SU-DHL-6 (cell line): ENCODE measurements around the gene LASP1NB.

ENCODE experiments used
- H2AFZ ChIP-seq: fragments of 200-600 bp; sonication (generic); 2 replicates; pipeline ENCODE4 v1.6.1; 2014; ENCODE audit warnings: low read depth, mild to moderate bottlenecking, moderate library complexity, mixed read lengths, antibody characterized with exemption, low read length; ENCODE audit not compliant: severe bottlenecking
- H3F3A ChIP-seq: fragments of 200-600 bp; shearing (Covaris generic); 2 replicates; pipeline ENCODE4 v1.6.0; 2016; ENCODE audit warnings: antibody characterized with exemption, mild to moderate bottlenecking; ENCODE audit not compliant: insufficient read depth
- H3K27ac ChIP-seq: fragments of 200-600 bp; sonication (generic); 2 replicates; pipeline ENCODE4 v1.5.1; 2016; ENCODE audit warnings: low read depth, mild to moderate bottlenecking, low read length, moderate library complexity, mixed read lengths
- H3K27me3 ChIP-seq: fragments of 200-600 bp; sonication (generic), shearing (Covaris generic); 2 replicates; pipeline ENCODE4 v1.6.0; 2014; ENCODE audit warnings: mild to moderate bottlenecking, low read length
- H3K36me3 ChIP-seq: fragments of 200-600 bp; sonication (generic); 2 replicates; pipeline ENCODE4 v1.6.1; 2014; ENCODE audit warnings: mild to moderate bottlenecking, low read length, mixed read lengths
- H3K4me2 ChIP-seq: fragments of 300-600, 200-600 bp; shearing (Covaris generic), sonication (generic); 2 replicates; pipeline ENCODE4 v1.6.0; 2014; ENCODE audit warnings: low read length, low read depth, mild to moderate bottlenecking; ENCODE audit not compliant: poor library complexity, severe bottlenecking
- H3K4me3 ChIP-seq: fragments of 200-600 bp; sonication (generic); 2 replicates; pipeline ENCODE4 v1.5.1; 2014; ENCODE audit warnings: antibody characterized with exemption, low read length, mild to moderate bottlenecking, mixed read lengths; ENCODE audit not compliant: insufficient read depth, poor library complexity, severe bottlenecking
- H3K79me2 ChIP-seq: fragments of 200-600 bp; sonication (generic); 2 replicates; pipeline ENCODE4 v1.6.1; 2014; ENCODE audit warnings: mild to moderate bottlenecking, low read length, moderate library complexity; ENCODE audit not compliant: insufficient read depth
- H3K9ac ChIP-seq: fragments of 200-600 bp; sonication (generic); 2 replicates; pipeline ENCODE4 v1.7.0; 2014; ENCODE audit warnings: mild to moderate bottlenecking, low read length
- H3K9me2 ChIP-seq: fragments of 200-600 bp; sonication (generic); replicated peaks from 2 replicates; pipeline ENCODE4 v1.6.1; 2014; ENCODE audit warnings: low read length; ENCODE audit not compliant: insufficient read depth
- H3K9me3 ChIP-seq: fragments of 200-600 bp; sonication (generic); 2 replicates; pipeline ENCODE4 v1.6.1; 2014; ENCODE audit warnings: low read length, mixed read lengths; ENCODE audit not compliant: insufficient read depth
- H4K20me1 ChIP-seq: fragments of 200-600 bp; sonication (generic); 2 replicates; pipeline ENCODE4 v1.6.1; 2014; ENCODE audit warnings: low read depth, mild to moderate bottlenecking, antibody characterized with exemption, low read length, moderate library complexity, mixed read lengths
- CTCF ChIP-seq: fragments of 200-600 bp; sonication (generic); IDR thresholded peaks from one replicate; pipeline ENCODE4 v1.5.1; 2017; ENCODE audit warnings: antibody characterized with exemption, mild to moderate bottlenecking, low read length, moderate library complexity; ENCODE audit not compliant: insufficient read depth, poor library complexity, severe bottlenecking
- EZH2phosphoT487 ChIP-seq: fragments of 200-600 bp; sonication (generic), shearing (Covaris generic); conservative IDR thresholded peaks from 2 replicates; pipeline ENCODE4 v1.6.1; 2018; ENCODE audit warnings: mild to moderate bottlenecking, antibody characterized with exemption, low read length, moderate library complexity, mixed read lengths

The LASP1NB gene

GRCh38 chr17:38891441-38891840 lies 34.0 kb upstream of the LASP1NB start:
- Histone ChIP-seq H3K9me3 (no peaks in the 10 kb centered on the region), H2AFZ (no peak overlapping the region), H3K36me3 (no peaks in the 10 kb centered on the region), H3K4me2 (no peak overlapping the region), H3K9ac (no peak overlapping the region), H4K20me1 (no peaks in the 10 kb centered on the region), H3K27me3 (no peaks in the 10 kb centered on the region), H3K4me3 (no peak overlapping the region), H3K9me2 (no peaks in the 10 kb centered on the region), H3K79me2 (peaks cover 12% of the 10 kb centered on the region; the same call in 1 of the 2 replicates), H3K27ac (no peak overlapping the region), H3F3A (no peaks in the 10 kb centered on the region)
- TF ChIP-seq CTCF (no peak), EZH2phosphoT487 (no peak)

- H2AFZ ChIP-seq, result no peak overlapping the region
- H3K9ac ChIP-seq, result no peak overlapping the region
- no peak overlapping the region for H3K4me2 ChIP-seq
- H3K79me2 ChIP-seq, result 0 out of 2 replicates have a peak, but pooled peaks cover 6% of the 10 kb centered on the region
- H3K4me3 ChIP-seq, result no peak overlapping the region
- H3K9me2 ChIP-seq, result no peaks in the 10 kb centered on the region
- TF ChIP-seq CTCF (no peak), EZH2phosphoT487 (no peak)
- H3K27me3 ChIP-seq, result no peaks in the 10 kb centered on the region
- H3K36me3 ChIP-seq, result no peaks in the 10 kb centered on the region
- H3F3A ChIP-seq, result no peaks in the 10 kb centered on the region
- H4K20me1 ChIP-seq, result no peaks in the 10 kb centered on the region
- H3K9me3 ChIP-seq, result no peaks in the 10 kb centered on the region
- no peak overlapping the region for H3K27ac ChIP-seq
Observed at GRCh38 chr17:38892083-38892482, 33.3 kb upstream of the LASP1NB start.

GRCh38 chr17:38892620-38893019 lies 32.8 kb upstream of the LASP1NB start:
- H3K79me2 ChIP-seq, result 0 out of 2 replicates have a peak, but pooled peaks cover 4% of the 10 kb centered on the region
- TF ChIP-seq CTCF (no peak), EZH2phosphoT487 (no peak)
- no peaks in the 10 kb centered on the region for H3K36me3 ChIP-seq
- no peaks in the 10 kb centered on the region for H3K9me3 ChIP-seq
- no peak overlapping the region for H3K27ac ChIP-seq
- H3K4me3 ChIP-seq, result no peak overlapping the region
- no peaks in the 10 kb centered on the region for H3F3A ChIP-seq
- no peaks in the 10 kb centered on the region for H3K9me2 ChIP-seq
- H3K9ac ChIP-seq, result no peak overlapping the region
- H2AFZ ChIP-seq, result no peak overlapping the region
- H4K20me1 ChIP-seq, result no peaks in the 10 kb centered on the region
- no peaks in the 10 kb centered on the region for H3K27me3 ChIP-seq
- no peak overlapping the region for H3K4me2 ChIP-seq
